ENCODE data around the gene DSCAML1.

Gene DSCAML1

DNA sequence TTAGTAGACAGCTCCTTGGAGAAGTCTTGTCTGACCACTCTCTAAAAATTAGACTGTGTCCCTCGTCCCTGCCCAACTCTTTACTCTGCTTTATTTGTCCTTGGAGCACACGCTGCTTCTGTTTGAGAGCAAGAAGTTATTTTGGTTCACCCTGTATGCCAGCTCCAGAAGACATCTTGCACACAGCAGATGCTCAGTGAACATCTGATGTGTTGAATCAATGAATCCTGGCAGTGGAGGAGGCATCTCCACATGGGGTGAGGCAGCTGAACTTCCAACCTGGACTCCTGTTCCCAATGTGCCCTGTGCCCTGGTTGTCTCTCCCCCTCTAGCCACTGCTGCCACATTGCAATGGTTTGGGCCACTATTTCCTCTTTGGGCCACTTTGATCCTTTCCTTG, 255.8 kb downstream of the DSCAML1 start:
- in situ Hi-C loops (cut with HindIII; ENCODE audit: low sequenced_read_pairs): no loop called here

DNA sequence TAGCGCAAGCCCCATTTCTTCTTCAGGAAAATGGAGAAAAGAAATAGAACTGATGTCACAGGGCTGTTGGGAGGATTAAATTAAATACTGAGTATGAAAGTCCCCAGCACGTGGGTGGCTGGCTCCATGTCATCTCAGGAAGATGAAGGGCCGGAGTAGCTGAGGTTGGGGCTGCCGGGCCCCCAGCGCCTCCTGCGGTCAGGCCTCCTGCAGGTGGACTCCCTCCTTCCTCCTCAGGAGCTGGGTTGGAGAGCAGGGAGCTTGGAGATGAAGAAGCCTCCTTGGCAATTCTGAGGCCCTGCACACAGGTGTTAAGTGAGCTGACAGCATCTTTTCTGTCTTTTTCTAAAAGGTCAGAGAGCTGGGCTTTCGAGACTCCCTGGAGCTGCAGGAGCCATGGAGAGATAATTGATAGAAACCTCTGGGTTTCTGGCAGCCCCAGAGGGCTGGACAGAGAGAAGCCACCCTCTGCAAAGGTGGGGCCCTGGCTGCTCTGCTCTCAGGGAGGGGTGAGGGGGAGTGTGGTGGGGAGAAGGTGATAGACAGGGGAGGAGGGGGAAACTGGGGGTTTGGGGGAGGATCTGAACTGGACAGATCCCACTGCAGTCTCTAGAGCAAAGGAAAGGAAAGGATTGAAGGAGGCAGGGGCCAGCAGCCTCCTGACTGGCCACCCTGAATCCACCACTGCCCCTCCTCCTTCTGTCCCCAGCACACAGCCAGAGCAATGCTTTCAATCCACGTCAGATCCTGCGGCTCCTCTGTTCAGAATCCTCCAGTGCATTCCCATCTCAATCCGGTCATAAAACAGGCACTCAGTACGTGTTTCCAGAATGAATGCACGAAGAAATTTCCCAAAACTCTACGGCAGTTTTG, 258.5 kb downstream of the DSCAML1 start:
- in situ Hi-C loops (cut with HindIII; ENCODE audit: low sequenced_read_pairs): no loop called here

DNA sequence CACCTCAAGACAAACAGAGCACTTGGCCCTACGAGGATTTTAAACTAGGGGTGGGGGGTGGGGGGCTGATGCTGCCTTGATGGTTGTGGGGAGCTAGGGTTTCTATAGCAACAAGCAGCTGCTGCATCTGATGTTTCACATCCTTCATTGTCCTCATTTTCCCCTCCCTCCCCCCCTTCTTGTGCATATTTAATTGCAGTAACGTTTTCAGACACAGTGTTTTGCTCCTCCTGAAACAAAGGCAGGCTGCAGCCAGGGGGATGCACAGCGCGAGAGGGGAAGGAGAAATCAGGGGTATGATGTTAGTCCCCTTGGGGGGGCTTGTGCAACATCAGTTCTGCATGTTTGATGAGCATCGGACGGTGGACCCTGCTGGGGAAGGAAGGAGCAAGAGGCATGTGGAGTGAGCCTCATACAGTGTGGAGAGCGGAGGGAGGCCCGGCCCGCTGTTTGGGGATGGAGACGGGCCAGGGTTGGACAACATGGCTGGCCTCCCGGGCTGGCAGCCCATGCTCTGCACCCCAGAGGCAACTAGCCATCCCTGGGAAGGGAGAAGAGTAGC, 261.1 kb downstream of the DSCAML1 start:
- in situ Hi-C loops (cut with HindIII; ENCODE audit: low sequenced_read_pairs): no loop called here

DNA sequence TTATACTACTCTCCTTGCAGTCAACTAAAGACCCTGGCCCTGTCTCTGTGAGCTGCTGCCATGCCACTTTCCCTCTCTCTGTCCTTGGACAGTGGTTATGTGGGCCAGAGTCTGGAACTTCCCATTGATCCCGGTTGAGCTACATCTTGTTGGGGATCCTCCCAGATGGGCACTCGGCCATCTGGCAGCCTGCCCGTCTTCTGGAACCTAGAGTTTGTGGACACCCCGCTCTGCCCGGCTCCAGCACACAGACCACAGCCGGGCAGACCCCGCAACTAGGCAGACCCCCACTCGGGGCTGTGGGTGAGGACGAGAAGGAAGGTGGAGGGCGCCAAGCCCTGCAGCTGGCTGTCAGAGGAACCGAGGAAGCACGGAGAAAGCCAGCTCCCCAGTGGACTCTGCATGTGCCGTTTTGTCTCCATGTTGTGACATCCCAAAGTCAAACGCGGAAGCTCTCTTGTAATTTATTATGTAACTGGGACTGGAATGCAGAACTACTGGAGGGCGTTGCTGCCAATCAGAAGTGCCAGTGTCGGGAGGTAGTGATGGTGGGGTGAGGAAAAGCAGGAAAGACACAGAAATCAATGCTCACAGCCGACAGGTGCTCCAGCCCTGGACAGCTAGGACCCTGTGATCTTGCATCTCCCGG, 261.7 kb downstream of the DSCAML1 start:
- in situ Hi-C loops (cut with HindIII; ENCODE audit: low sequenced_read_pairs): no loop called here

DNA sequence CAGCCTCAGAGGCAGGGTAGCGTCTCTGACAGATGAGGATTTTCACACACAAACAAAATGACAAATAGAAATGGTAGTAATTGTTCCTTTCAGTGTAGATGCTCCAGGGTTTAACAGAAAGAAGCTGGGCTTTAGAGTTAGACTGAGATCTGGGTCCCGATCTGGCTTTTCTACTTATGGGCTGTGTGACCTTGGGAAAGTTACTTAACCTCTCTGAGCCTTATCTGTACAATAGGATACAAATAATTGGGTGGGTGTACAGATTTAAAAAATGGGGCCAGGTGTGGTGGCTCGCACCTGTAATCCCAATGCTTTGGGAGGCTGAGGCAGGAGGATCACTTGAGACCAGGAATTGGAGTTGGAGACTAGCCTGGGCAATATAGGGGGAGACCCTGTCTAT, 264.4 kb downstream of the DSCAML1 start:
- in situ Hi-C loops (cut with HindIII; ENCODE audit: low sequenced_read_pairs): no loop called here

DNA sequence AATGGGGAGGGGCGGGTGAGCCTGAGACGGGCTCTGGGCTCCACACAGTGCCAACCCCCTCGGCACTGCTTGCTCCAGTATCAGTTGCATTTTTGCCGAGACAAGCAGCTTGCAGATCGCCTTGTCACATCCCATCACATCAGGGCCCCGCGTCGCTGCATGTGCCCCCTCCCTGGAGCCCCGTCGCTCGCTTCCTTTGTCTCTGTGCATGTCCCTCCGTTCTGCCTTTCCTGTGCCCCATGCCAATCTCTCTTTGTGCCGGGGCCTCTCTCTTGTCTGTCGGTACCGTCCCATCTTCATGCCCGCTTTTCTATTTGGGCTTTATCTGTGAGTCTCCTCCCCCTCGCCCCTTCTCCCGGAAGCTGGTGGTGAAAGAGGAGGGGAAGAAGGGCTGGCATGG, 267.2 kb downstream of the DSCAML1 start:
- in situ Hi-C loops (cut with HindIII; ENCODE audit: low sequenced_read_pairs): no loop called here

DNA sequence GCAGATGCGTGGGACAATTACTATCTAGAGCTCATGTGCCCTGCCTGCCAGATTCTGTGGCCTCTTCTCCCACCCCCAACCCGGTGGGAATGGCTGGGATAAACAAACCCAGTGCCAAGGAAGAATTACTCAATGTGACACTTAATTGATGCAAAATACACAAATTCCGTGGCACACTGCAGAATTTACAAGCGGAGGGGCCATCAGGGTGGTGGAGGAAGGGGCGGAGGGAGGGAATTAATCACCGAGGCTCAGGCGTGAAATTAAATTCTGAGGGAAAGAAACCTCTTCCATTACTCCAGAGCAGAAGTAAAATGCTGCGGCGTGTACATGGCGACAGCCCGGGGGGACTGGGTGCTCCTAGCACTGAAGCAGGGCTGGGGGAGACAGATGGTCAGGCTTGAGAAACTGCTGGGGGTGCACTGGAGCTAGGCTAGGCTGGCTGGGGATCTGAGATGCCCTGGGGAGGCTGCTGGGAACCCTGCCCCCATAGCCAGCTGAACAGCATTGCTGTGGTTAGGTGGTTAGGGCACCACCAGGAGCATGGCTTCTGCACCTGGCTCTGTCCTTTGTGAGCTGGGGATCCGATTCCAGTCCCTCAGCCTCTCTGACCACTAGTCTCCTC, 268.8 kb downstream of the DSCAML1 start:
- in situ Hi-C loops (cut with HindIII; ENCODE audit: low sequenced_read_pairs): no loop called here

DNA sequence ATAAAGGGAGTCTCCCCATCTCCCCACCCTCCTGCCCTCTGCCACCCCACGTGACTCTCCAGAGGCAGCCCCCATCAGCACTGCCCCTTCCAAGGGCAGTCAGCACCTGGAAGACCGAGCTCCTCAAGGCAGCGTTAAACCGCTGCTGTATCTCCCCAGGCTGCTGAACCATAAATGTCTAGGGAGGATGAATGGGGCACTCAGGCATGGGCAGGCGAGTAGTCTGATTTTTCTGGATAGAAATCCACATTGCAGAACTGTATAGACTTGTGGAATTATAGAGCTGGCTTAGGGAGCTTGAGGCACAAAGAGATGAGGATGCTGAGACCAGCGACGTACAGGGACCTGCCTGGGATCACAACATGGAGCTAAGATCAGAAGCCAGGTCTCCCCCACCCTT, 269.7 kb downstream of the DSCAML1 start:
- in situ Hi-C loops (cut with HindIII; ENCODE audit: low sequenced_read_pairs): no loop called here

DNA sequence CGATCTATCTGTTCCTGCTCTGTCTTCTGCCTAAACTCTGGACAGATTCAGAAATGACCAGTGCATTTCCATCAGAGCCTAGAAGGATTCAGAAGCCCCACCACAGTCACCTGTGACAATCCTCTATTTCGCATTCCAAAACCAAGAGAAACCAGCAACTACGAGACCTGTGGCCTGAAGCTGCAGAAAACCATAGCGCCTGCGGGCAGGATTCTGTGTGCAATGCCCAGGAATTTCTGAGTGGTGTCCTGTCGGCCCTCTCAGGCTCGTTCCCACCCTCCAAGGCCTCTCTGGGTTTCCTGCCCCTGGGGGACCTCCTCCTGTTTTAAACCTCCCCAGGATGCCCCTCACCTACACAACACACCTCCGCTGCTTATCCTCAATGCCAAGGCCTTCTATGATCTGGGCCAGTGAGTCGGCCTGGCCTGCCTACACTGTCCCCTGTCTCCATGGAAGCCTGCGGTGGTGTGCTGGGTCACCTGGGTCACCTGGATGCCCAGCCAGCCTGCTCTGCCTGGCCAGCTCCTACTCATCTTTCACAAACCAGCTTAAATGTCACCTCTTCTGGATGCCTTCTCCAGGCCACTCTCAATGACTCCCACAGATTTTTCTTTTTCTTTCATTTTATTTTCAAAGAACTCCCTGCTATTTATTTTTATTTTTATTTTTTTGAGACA, 271.0 kb downstream of the DSCAML1 start:
- in situ Hi-C loops (cut with HindIII; ENCODE audit: low sequenced_read_pairs): no loop called here

DNA sequence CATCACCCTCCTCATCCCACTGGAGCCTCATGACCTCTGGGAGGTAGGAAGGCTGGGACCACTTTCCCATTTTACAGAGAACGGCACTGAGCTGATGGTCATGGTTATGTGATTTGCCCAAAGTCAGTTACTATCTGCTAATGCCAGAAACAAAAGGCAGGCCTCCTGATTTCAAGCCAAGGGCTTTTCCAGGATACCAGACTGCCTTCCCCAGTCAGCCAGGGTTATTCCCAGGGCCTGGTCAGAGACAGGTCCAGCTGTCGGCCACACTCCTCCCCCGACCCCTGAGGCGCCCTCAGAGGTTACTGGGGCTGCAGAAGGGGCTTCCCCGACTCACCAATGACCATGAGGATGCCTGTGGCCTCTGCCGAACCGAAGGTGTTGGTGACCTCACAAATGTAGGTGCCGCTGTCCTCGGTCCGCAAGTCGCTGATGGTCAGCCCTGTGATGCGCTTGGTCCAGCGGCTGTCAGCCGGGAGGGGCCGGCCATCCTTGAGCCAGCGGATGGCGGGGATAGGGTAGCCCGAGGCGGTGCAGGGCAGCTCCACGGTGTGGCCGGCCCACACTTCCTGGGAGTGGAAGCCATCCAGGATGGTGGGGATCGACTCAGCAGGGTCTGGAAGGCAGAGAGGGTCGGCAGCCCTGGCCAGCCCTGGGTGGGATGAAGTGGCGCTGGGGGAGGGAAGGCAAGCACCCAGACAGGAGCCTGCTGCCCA, 272.4 kb downstream of the DSCAML1 start:
- in situ Hi-C loops (cut with HindIII; ENCODE audit: low sequenced_read_pairs): no loop called here

DNA sequence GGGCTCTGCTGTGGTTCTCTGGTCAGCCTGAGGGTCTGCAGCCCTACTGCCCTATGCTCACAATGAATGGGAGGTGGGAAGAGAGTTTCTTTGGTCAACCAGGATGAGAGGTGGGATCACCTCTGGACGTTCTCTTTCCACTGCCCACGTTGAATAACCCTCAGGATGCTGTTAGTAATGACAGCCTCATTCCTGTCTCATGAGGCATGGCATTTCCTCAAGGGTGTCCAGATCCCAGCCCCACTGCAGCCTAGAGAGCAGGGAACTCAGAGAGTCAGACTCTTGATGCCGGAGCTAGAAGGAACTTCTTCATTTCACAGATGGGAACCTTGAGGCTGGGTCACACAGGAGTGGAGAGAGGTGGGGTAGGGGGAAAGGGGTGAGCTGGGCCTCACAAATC, 273.3 kb downstream of the DSCAML1 start:
- in situ Hi-C loops (cut with HindIII; ENCODE audit: low sequenced_read_pairs): no loop called here

DNA sequence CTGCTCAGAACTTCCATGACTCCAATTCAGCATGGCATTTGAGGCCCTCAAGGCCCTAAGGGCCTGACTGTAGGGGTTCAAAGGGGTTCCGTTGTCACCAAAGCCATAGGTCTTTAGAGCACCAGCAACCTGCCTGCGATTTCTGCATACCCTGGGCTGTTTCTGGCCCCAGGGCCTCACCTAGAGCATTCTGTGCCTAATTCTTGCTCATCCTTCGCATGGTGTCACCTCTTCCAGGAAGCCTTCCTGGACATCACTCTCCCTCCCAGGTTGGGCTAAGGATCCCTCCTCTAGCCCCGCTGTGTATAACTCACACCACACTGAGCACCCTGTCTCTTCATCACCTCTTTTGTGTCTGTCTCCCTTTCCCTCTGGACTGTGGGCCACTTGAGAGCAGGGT, 275.0 kb downstream of the DSCAML1 start:
- in situ Hi-C loops (cut with HindIII; ENCODE audit: low sequenced_read_pairs): no loop called here

DNA sequence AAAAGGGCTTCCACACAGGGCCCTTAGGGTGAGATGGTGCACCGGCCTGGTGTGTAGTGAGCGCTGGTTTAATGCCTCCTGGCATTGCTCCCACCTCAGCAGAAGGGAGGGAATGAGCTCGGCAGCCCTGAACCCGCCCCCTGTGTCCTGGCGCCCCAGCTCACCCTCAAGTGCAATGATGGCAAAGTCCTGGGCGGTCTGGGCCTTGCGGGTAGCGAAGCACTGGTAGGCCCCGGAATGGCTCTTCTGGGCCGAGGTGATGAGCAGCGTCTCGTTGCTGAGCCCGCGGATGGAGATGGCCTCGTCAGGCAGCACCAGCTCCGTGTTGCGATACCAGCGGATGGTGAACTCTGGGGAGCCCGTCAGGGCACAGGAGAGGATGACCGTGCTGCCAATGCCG, 276.1 kb downstream of the DSCAML1 start:
- in situ Hi-C loops (cut with HindIII; ENCODE audit: low sequenced_read_pairs): no loop called here

DNA sequence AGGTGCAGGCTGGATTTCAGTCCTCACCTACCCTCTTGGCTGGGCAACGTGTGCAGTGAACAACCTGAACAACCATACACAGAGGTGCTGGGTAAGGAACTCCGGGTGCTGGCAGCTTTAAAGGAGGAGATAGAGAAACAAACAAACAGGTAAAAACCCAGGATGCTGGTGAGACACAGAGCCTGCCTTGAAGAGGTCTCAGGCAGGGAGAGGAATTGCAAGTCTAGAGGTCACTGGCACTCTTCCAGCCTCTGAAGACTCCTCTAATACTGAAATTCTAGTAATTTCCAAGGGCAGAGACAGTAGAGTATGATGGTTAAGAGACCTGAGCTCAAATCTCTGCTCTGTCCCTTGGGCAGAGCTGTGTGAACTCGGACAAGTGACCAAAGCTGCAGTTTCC, 276.8 kb downstream of the DSCAML1 start:
- in situ Hi-C loops (cut with HindIII; ENCODE audit: low sequenced_read_pairs): no loop called here

DNA sequence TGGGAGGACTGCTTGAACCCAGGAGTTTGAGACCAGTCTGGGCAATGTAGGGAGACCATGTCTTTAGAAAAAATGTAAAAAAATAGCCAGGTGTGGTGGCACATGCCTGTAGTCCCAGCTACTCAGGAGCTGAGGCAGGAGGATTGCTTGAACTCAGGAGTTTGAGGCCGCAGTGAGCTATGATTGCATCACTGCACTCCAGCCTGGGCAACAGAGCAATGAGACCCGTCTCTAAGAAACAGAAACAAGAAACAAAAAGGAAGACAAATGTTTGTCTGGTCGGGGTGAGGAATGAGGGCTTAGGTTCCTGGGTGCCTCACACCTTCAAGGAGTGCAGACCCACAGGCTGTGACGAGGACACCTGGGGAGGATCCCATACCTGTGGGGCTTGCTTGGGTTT, 277.4 kb downstream of the DSCAML1 start:
- in situ Hi-C loops (cut with HindIII; ENCODE audit: low sequenced_read_pairs): no loop called here

DNA sequence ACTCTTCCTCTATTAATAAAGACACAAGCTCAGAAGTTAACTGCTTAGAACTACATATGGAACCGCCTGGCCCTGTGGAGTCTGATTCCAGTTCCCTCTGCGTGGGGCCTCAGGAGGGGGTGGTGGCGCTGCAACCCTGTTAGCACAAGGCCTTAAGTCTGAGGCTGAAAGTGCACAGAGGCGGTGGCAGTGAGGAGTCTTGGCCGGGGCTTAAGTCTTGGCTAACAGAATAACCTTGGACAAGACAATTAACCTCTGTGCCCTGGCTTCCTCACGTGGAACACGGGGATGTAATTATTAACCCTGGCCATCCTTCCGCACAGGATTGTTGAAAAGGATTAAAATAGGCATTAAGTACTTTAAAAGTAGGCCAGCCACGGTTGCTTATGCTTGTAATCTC, 277.8 kb downstream of the DSCAML1 start:
- in situ Hi-C loops (cut with HindIII; ENCODE audit: low sequenced_read_pairs): no loop called here

DNA sequence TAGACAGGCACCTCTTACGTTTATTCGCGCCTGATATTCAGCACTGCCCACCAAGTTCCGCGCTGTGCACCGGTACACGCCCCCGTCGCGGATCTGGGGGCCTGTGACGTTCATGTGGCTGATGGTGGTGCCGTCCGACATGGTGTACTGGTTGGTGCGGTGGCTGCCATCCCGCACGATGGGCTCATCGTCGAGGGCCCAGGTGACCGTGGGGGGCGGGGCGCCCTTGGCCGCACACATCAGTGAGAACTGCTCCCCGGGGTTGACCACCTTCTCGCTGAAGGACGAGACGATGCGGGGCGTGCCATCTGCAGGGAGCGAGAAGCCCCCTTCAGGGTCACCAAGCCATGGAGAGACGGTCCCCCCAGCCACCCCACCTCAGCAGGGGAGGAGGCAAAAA, 278.6 kb downstream of the DSCAML1 start:
- in situ Hi-C loops (cut with HindIII; ENCODE audit: low sequenced_read_pairs): no loop called here

DNA sequence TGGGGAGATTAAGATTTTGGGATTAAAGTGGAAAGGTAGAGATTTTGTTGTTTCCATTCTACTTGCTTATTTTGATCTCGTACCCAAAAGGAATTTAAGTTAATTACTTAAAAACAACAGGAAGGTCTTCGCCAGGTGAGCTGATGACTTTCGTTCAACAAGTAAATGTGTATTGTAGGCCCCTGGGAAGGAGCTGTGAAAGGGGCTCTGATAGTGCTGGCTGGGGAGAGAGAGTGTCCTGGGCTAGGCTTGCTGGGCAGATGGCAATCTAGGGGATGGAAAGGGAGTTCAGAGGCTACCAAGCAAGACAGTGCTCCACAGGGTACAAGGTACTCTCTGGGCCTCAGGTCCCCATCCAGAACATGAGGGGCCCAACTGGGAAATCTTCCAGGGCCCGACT, 279.9 kb downstream of the DSCAML1 start:
- in situ Hi-C loops (cut with HindIII; ENCODE audit: low sequenced_read_pairs): no loop called here

DNA sequence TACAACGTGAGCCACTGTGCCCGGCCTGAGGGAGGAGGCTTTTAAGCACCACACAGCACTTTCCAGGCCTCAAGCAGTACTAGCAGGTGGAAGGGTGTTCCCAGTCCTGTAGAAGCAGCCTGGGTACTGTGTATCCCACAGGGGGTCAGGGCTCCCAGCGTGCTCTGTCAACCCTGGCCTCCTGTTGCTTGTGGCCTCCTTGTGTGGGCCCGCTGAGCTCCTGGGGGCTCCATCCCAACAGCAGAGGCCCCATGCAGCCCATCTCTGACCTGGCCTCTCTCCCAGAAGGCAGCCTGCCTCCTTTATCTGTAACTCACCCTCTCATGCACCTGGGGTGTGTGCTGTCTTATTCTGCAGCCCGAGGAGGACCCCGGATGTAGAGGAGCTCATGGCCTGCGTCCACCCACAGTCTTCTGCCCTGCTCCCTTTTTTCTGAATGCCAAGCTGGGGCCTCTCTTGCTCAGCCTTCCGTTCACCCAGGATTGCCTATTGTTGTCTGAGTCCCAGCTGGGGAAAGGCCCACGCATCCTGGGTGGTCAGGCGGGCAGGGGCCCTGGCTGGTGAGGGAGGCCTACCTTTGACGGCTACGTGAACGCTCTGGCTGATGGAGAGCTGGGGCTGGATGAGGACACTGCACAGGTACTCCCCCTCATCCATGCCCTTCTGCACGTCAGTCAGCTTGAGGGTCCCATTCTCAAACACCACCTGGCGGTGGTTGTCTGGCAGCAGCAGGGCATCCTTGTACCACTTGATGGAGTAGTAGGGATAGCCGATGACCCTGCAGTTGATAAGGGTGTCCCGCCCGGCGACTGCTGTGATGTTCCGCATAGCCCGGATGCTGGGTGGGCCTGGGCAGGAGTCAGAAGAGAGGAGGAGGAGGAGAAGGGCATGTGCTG, 280.9 kb downstream of the DSCAML1 start:
- in situ Hi-C loops (cut with HindIII; ENCODE audit: low sequenced_read_pairs): no loop called here
